OCI-LY7 (cell line): ENCODE results near the gene AGA. TPM values are rescaled to one million over a fixed set of nuclear protein-coding genes. Genes with fewer than 3 reads are reported as not detected.

Experiments used
- total RNA-seq, 2 experiments: library from RNA; depleted of rRNA in 1 of 2; stranded (reverse); fragments of >200 nt in 1 of 2; shearing (Covaris generic) in 1 of 2; gene quantifications; 2 replicates each; pipeline ENCODE4 v1.2.3, GENCODE V29; 2014 to 2022

Gene AGA
- total RNA-seq, 2 experiments from 2014 or later, result 15.5 to 23.2 TPM

Other genes starting within 250 kb of the AGA start
- gene NEIL3, start 132.6 kb downstream of the AGA start, total RNA-seq (2014; rRNA removed; shearing (Covaris generic)), result 16.8 and 19.1 TPM in 2 replicates
- gene NEIL3, start 132.6 kb downstream of the AGA start, total RNA-seq (2022), result 22.9 and 24.6 TPM in 2 replicates